Endometrial microvascular endothelial cells (primary cell): ENCODE results near the gene GSTO2. TPM values are rescaled to one million over a fixed set of nuclear protein-coding genes. Genes with fewer than 3 reads are reported as not detected.

Source experiments
- in situ Hi-C: cut with HindIII; loops from 2 replicates; pipeline ENCODE4 v1.10.0; 2017; ENCODE audit warnings: low sequenced_read_pairs, low pct_unique_long_range_greater_than_20kb; ENCODE audit errors: inconsistent ontology term
- total RNA-seq: library from RNA; depleted of rRNA; stranded (reverse); fragments of >200 nt; gene quantifications from one replicate; pipeline ENCODE4 v1.2.3, GENCODE V29; 2015; ENCODE audit errors: inconsistent ontology term

The GSTO2 gene
- total RNA-seq, 1 donor from 2014 or later, result 0.19 TPM

- in situ Hi-C loops, result loop anchor here (5.0 kb wide), 1 partner anchor 40 kb away; no protein-coding TSS in a partner anchor
Observed at GRCh38 chr10:104301907-104302690, 33.1 kb downstream of the GSTO2 start.

- in situ Hi-C loops, result loop anchor here (5.0 kb wide), 1 partner anchor 39 kb away; no protein-coding TSS in a partner anchor
Observed at GRCh38 chr10:104303594-104304355, 34.8 kb downstream of the GSTO2 start.

- in situ Hi-C loops, result loop anchor here (5.0 kb wide), 1 partner anchor 38 kb away; no protein-coding TSS in a partner anchor
Observed at GRCh38 chr10:104304356-104304745, 35.4 kb downstream of the GSTO2 start.

GRCh38 chr10:104304927-104305326 is 35.9 kb downstream of the GSTO2 start:
- in situ Hi-C loops, result loop anchor here (5.0 kb wide), 1 partner anchor 37 kb away; no protein-coding TSS in a partner anchor

GRCh38 chr10:104306897-104307296 is 37.9 kb downstream of the GSTO2 start:
- in situ Hi-C loops, result no loop called here

- in situ Hi-C loops, result no loop called here
Observed at GRCh38 chr10:104307576-104308438, 38.8 kb downstream of the GSTO2 start.

GRCh38 chr10:104308439-104308903 is 39.5 kb downstream of the GSTO2 start:
- in situ Hi-C loops, result no loop called here

GRCh38 chr10:104309980-104310978 is 41.3 kb downstream of the GSTO2 start:
- in situ Hi-C loops, result no loop called here

GRCh38 chr10:104311184-104311720 is 42.3 kb downstream of the GSTO2 start:
- in situ Hi-C loops, result no loop called here

- in situ Hi-C loops, result no loop called here
Observed at GRCh38 chr10:104314591-104315485, 45.9 kb downstream of the GSTO2 start.

GRCh38 chr10:104315486-104315921 is 46.5 kb downstream of the GSTO2 start:
- in situ Hi-C loops, result no loop called here

- in situ Hi-C loops, result no loop called here
Observed at GRCh38 chr10:104316321-104317099, 47.5 kb downstream of the GSTO2 start.

- in situ Hi-C loops, result no loop called here
Observed at GRCh38 chr10:104317269-104317710, 48.3 kb downstream of the GSTO2 start.

GRCh38 chr10:104317726-104318299 is 48.8 kb downstream of the GSTO2 start:
- in situ Hi-C loops, result no loop called here

- in situ Hi-C loops, result no loop called here
Observed at GRCh38 chr10:104318326-104318725, 49.3 kb downstream of the GSTO2 start.
